NCI-H187 (cell line): ENCODE results near the gene PDSS1.
"Not testable (repeated sequence)": the region's sequence is repeated elsewhere in the genome, so short reads cannot be mapped to it uniquely, and the experiment has no call there.

Source experiments
- DNase-seq, 2 experiments: peaks; one replicate each; lab custom pipeline; 2025; lab: John Stamatoyannopoulos, UW

PDSS1 gene, protein sequence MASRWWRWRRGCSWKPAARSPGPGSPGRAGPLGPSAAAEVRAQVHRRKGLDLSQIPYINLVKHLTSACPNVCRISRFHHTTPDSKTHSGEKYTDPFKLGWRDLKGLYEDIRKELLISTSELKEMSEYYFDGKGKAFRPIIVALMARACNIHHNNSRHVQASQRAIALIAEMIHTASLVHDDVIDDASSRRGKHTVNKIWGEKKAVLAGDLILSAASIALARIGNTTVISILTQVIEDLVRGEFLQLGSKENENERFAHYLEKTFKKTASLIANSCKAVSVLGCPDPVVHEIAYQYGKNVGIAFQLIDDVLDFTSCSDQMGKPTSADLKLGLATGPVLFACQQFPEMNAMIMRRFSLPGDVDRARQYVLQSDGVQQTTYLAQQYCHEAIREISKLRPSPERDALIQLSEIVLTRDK

GRCh38 chr10:26697163-26697921 lies at the start of gene PDSS1:
Gene PDSS1 (plus strand): TSS chr10:26697701. CDS start chr10:26697712, 11 bp downstream.
- peak; percentile 9 to 10 for DNase-seq

- not testable (repeated sequence) for DNase-seq
Observed at GRCh38 chr10:26648245-26648636, 49.3 kb upstream of the PDSS1 start.

- no peak for DNase-seq
Observed at GRCh38 chr10:26650406-26650805, 47.1 kb upstream of the PDSS1 start.

DNA sequence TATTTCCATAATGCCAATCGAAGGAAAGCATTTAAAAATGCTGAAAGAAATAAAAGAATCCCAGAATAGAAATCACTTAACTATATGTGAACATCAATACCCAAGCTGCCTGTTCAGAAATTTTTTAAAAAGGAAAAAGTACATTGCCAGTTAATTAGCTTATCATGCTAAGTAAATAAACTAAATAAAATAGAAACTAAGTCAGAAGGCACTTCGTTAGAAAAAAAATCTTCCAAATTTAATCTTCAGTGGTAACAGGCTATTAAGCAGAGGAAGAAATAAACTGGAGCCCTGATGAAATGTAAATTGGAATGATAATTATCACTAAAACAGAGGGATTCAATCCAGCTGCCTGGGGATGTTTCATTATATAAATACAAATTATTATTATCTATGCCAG lies 46.0 kb upstream of the PDSS1 start:
- DNase-seq, result not testable (repeated sequence)

GRCh38 chr10:26653004-26653403 lies 44.5 kb upstream of the PDSS1 start:
- no peak for DNase-seq

GRCh38 chr10:26655746-26656145 lies 41.8 kb upstream of the PDSS1 start:
- DNase-seq, result no peak

GRCh38 chr10:26662864-26663263 lies 34.6 kb upstream of the PDSS1 start:
- DNase-seq, result no peak

- no peak for DNase-seq
Observed at GRCh38 chr10:26665080-26666048, 32.1 kb upstream of the PDSS1 start.

DNA sequence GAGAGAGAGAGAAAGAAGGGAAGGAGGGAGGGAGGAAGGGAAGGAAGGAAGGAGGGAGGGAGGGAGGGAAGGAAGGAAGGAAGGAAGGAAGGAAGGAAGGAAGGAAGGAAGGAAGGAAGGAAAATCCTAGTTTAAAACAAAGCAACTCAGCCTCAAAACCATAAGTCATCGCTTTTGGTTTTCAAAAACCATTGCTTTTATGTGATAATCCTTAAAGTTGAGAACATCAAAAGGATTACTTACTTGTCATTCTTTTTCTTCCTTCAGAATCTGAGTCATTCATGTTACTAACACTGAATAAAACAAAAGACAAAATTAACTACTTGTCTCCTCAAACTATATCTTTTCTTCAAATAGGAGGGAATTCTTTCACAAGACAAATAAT lies 21.6 kb upstream of the PDSS1 start:
- DNase-seq, result no peak

DNA sequence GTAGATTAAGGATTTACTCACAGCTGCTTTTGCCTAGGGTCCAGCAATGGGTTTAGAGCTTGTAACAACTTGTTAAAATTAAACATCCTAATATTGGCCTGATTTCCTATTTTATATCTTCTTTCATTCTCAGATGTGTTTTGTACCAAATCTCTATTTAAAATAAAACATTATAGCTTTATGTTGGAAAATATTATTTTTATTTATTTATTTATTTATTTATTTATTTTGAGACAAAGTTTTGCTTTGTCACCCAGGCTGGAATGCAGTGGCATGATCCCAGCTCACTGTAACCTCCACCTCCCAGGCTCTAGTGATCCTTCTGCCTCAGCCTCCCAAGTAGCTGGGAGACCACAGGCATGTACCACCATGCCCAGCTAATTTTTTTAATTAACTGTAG lies 17.9 kb upstream of the PDSS1 start:
- DNase-seq, result no peak

- DNase-seq, result no peak
Observed at GRCh38 chr10:26681076-26681475, 16.4 kb upstream of the PDSS1 start.

- DNase-seq, result not testable (repeated sequence)
Observed at GRCh38 chr10:26681971-26682370, 15.5 kb upstream of the PDSS1 start.

GRCh38 chr10:26682931-26683330 lies 14.6 kb upstream of the PDSS1 start:
- DNase-seq, result no peak

- not testable (repeated sequence) for DNase-seq
Observed at GRCh38 chr10:26684667-26685264, 12.7 kb upstream of the PDSS1 start.

DNA sequence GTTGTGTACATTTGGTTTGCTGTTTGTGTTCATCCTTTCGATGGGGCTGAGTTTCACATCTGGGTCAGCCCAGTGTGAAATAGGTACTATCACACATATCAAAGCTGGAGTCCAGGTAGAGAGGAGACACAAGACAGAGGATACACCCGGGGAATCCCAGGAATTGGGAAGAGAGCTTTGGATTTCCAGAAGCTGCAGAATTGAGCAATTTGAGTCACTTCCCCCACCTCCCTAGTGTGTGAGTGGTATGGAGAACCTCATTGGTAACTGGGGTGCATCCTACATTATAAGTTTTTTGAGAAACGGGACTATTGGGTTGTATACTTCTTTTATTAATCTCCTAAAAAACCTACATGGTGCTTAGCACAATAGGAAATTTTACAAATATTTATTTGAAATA lies 12.1 kb upstream of the PDSS1 start:
- no peak for DNase-seq

GRCh38 chr10:26689399-26689798 lies 8.1 kb upstream of the PDSS1 start:
- no peak for DNase-seq

GRCh38 chr10:26690731-26691475 lies 6.6 kb upstream of the PDSS1 start:
- DNase-seq, result no peak

- not testable (repeated sequence) for DNase-seq
Observed at GRCh38 chr10:26694536-26694935, 3.0 kb upstream of the PDSS1 start.

- no peak for DNase-seq
Observed at GRCh38 chr10:26696786-26697162, 727 bp upstream of the PDSS1 start.

GRCh38 chr10:26697922-26698608 lies 564 bp downstream of the PDSS1 start:
- DNase-seq, result no peak
